ENCODE data around the gene ULK4. TPM values are rescaled to one million over a fixed set of nuclear protein-coding genes. Genes with fewer than 3 reads are reported as not detected.

Gene ULK4
- total RNA-seq (2021; ENCODE audit: unreplicated experiment) (6.3 TPM), Bru-seq, nascent RNA (percentile 47 among the genes with signal in this experiment), BruChase-seq, experiment 1, labeled RNA remaining after a 6-hour chase (percentile 33 among the genes with signal in this experiment), BruChase-seq, experiment 2, labeled RNA remaining after a 2-hour chase (percentile 41 among the genes with signal in this experiment)
- polyA plus RNA-seq (2012), result 1.3 TPM in 2 replicates
- long read RNA-seq, partial matches to known transcripts, result 1 of 2 reads
- long read RNA-seq, other reads (novel, unspliced or antisense), result 1 of 2 reads

DNA sequence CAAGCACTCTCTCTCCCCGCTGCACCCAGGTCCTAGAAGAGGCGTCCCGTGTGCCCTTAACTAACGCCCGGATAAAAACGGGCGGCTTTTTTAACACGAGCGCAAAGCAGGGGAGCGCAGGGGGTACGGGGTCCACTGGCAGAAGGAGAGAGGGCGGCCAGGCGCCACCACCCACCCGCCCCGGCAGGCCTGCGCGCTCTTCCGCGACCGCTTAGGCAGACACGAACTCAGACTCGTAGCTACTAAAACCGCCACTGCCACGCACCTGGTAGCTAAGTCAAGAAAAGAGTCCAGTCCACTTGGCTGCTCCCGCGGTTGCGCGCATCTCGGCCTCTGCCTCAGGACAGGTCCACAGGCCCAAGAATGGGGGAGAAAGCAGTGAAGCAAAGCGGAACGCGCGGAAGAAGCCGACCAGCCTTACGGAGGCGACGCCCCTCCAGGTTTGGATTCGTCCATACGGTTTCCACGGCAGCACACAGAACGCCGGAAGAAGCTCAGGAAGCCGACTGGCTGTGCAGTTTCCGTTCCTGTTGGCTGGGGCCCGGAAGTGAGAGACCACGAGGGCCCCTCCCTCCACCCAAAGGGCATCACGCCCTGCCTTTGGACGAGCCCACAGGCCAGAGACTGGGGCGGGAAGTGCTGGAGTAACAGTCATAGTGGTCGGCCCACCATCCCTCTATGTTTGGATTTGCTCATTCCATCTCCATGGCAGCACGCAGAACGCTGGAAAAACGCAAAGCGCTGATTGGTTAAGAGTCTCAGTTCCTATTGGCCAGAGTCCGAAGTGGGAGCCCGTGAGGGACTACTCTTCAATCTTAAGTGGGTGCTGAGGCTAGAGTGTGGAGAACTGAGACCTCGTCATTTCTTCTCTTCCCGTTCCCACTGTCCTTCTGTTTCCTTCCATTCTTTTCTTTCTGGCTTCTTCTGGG, at the start of gene ULK4:
Gene ULK4 (minus strand): TSS at position 353 of the 929 bp plus-strand sequence. CDS start 7,344 bp downstream, outside the sequence.
- DNase-seq (ENCODE audit: low read depth, low spot score) (peak; percentile 99), ATAC-seq (peak; percentile 91)
- Histone ChIP-seq H3K4me2 (ENCODE audit: low read length) (peak within 1 kb of the TSS; percentile 88), H3K9me2 (ENCODE audit: insufficient read depth) (no peaks in the 10 kb centered on the region; the same call in 1 of the 2 replicates), H3K79me2 (ENCODE audit: insufficient read depth, low read length) (no peaks in the 10 kb centered on the region), H3K9me3 (ENCODE audit: control insufficient read depth in 1 of 2, insufficient read depth in 1 of 2, low read depth in 1 of 2, low read length in 2 of 2) (no peaks in the 10 kb centered on the region), H3K27me3 (ENCODE audit: insufficient read depth, low read length) (no peaks in the 10 kb centered on the region), H3K9ac (ENCODE audit: low read length) (peak within 1 kb of the TSS; percentile 70), H3K4me3 (replicated peaks in 1 of 2; ENCODE audit: low read depth in 1 of 2, low read length in 2 of 2) (peak within 1 kb of the TSS; percentile 79 to 92), H2AFZ (ENCODE audit: low read depth, low read length, poor library complexity, severe bottlenecking) (peak within 1 kb of the TSS; percentile 7), H4K20me1 (ENCODE audit: insufficient read depth) (no peaks in the 10 kb centered on the region), H3K36me3 (ENCODE audit: control insufficient read depth in 1 of 2, insufficient read depth in 2 of 2, low read length in 2 of 2) (no peaks in the 10 kb centered on the region), H3K27ac (ENCODE audit: low read depth, low read length) (peak within 1 kb of the TSS; percentile 42), H3K4me1 (ENCODE audit: control insufficient read depth in 1 of 2, insufficient read depth in 2 of 2, low read length in 2 of 2) (peaks cover 9 to 15% of the 10 kb centered on the region in 2 experiments; a peak in 3 of 4 replicates)
- no TSS peak for BruUV-seq (replicated peaks)
- ChIA-PET RAD21 (ENCODE audit: low non-redundant PET in 1 of 2, low total read pairs in 2 of 2, uncharacterized antibody in 2 of 2, unreplicated experiment in 2 of 2) (interaction anchor here in 1 of 2 experiments (0.7 kb wide), 2 partner anchors 55 to 187 kb away, joined by 3 to 4 read pairs; no protein-coding TSS in a partner anchor), CTCF (no interaction called here), POLR2A (interaction anchor here (0.6 to 0.7 kb wide), 2 partner anchors 83 to 632 kb away, joined by 3 read pairs; no protein-coding TSS in a partner anchor)
- intact Hi-C loops (cut with micrococcal nuclease), result no loop called here
- TF ChIP-seq EZH2 (IDR thresholded peaks at IDR 0.05), result no peak
- TF ChIP-seq SP1 (IDR thresholded peaks at IDR 0.05; ENCODE audit: low read depth), result peak; percentile 96
- no peak for TF ChIP-seq ATF3 (IDR thresholded peaks at IDR 0.05)
- TF ChIP-seq SRF (IDR thresholded peaks at IDR 0.05; ENCODE audit: low read depth), result peak; percentile 32; the same call in 1 of the 2 replicates
- no peak for TF ChIP-seq ZFX (IDR thresholded peaks at IDR 0.05)
- TF ChIP-seq POLR2A (IDR thresholded peaks at IDR 0.05; ENCODE audit: borderline replicate concordance, extremely low read depth, insufficient read depth, insufficient read length), result peak; percentile 41
- TF ChIP-seq, protein P1, sequence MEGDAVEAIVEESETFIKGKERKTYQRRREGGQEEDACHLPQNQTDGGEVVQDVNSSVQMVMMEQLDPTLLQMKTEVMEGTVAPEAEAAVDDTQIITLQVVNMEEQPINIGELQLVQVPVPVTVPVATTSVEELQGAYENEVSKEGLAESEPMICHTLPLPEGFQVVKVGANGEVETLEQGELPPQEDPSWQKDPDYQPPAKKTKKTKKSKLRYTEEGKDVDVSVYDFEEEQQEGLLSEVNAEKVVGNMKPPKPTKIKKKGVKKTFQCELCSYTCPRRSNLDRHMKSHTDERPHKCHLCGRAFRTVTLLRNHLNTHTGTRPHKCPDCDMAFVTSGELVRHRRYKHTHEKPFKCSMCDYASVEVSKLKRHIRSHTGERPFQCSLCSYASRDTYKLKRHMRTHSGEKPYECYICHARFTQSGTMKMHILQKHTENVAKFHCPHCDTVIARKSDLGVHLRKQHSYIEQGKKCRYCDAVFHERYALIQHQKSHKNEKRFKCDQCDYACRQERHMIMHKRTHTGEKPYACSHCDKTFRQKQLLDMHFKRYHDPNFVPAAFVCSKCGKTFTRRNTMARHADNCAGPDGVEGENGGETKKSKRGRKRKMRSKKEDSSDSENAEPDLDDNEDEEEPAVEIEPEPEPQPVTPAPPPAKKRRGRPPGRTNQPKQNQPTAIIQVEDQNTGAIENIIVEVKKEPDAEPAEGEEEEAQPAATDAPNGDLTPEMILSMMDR (IDR thresholded peaks at IDR 0.05 in 2 of 3, conservative IDR thresholded peaks at IDR 0.05 in 1 of 3; ENCODE audit: borderline replicate concordance in 1 of 3, insufficient read depth in 1 of 3, low read depth in 2 of 3, low read length in 2 of 3), result no peak
- no peak for TF ChIP-seq EGR1 (IDR thresholded peaks at IDR 0.05; ENCODE audit: low read depth)
- TF ChIP-seq TCF7L2 (IDR thresholded peaks at IDR 0.05; ENCODE audit: borderline replicate concordance, extremely low read depth, insufficient read depth, insufficient read length), result peak; percentile 67
- TF ChIP-seq JUND (IDR thresholded peaks at IDR 0.05), result peak; percentile 92
- no peak for TF ChIP-seq FOSL1 (IDR thresholded peaks at IDR 0.05; ENCODE audit: low read depth)
- TF ChIP-seq POLR2AphosphoS5 (IDR thresholded peaks at IDR 0.05; ENCODE audit: low read depth, low read length), result peak; percentile 77
- peak; percentile 81 for TF ChIP-seq CBX3 (IDR thresholded peaks at IDR 0.05; ENCODE audit: low read depth)
- peak; percentile 99 for TF ChIP-seq SIN3A (IDR thresholded peaks at IDR 0.05; ENCODE audit: low read depth)
- no peak for TF ChIP-seq EZH2phosphoT487 (IDR thresholded peaks at IDR 0.05; ENCODE audit: borderline replicate concordance)
- TF ChIP-seq, protein P2, sequence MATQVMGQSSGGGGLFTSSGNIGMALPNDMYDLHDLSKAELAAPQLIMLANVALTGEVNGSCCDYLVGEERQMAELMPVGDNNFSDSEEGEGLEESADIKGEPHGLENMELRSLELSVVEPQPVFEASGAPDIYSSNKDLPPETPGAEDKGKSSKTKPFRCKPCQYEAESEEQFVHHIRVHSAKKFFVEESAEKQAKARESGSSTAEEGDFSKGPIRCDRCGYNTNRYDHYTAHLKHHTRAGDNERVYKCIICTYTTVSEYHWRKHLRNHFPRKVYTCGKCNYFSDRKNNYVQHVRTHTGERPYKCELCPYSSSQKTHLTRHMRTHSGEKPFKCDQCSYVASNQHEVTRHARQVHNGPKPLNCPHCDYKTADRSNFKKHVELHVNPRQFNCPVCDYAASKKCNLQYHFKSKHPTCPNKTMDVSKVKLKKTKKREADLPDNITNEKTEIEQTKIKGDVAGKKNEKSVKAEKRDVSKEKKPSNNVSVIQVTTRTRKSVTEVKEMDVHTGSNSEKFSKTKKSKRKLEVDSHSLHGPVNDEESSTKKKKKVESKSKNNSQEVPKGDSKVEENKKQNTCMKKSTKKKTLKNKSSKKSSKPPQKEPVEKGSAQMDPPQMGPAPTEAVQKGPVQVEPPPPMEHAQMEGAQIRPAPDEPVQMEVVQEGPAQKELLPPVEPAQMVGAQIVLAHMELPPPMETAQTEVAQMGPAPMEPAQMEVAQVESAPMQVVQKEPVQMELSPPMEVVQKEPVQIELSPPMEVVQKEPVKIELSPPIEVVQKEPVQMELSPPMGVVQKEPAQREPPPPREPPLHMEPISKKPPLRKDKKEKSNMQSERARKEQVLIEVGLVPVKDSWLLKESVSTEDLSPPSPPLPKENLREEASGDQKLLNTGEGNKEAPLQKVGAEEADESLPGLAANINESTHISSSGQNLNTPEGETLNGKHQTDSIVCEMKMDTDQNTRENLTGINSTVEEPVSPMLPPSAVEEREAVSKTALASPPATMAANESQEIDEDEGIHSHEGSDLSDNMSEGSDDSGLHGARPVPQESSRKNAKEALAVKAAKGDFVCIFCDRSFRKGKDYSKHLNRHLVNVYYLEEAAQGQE (IDR thresholded peaks at IDR 0.05; ENCODE audit: low read depth), result no peak
- peak; percentile 92 for TF ChIP-seq MAX (IDR thresholded peaks at IDR 0.05)
- no peak for TF ChIP-seq RAD21 (IDR thresholded peaks at IDR 0.05; ENCODE audit: low read depth)
- peak; percentile 99 for TF ChIP-seq ELF1 (IDR thresholded peaks at IDR 0.05; ENCODE audit: borderline replicate concordance, low read depth)
- TF ChIP-seq CEBPB (IDR thresholded peaks at IDR 0.05; ENCODE audit: low read depth), result no peak
- TF ChIP-seq YY1 (IDR thresholded peaks at IDR 0.05; ENCODE audit: extremely low read depth, insufficient replicate concordance, low read depth, low read length), result peak; percentile 38
